HG03066 (cell line): ENCODE results near the gene SNX9.

Experiments used
- ATAC-seq: cut with Tn5 transposase; IDR thresholded peaks from one replicate; pipeline ENCODE4 v1.9.1; 2021; ENCODE audit warnings: low read depth; ENCODE audit not compliant: unreplicated experiment

SNX9 gene

DNA sequence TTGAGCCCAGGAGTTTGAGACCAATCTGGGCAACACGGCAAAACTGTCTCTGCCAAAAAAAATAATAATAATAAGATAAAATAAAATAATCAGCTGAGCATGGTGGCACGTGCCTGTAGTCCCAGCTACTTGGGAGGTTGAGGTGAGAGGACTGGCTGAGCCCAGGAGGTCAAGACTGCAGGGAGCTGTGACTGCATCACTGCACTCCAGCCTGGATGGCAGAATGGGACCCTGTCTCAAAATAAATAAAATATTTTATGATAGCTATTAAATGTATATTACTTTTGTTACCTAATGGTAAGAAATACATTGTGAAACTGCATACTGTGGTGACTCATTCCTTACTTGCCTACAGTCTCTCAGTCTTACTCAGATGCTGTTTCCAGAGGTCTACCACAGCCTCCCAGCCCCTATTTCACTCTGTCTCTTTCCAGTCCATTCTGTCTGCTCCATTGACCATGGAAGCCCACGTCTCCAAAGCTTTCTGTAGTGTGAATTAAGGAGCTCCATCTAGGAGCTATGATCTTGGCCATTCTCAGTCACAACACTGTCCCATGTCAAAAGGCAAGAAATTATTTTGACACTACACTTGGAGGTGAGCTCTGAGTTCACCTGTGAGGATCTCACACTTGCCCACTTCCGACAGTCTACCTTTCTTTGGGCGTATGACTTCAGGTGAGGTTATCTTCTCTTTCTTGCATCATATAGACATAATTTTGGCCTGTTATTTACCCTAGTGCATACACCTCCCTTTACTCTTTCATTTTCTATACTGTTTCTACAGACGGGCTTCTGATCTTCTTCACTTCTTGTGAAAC is 22.4 kb upstream of the SNX9 start:
- peak; percentile 96 for ATAC-seq

DNA sequence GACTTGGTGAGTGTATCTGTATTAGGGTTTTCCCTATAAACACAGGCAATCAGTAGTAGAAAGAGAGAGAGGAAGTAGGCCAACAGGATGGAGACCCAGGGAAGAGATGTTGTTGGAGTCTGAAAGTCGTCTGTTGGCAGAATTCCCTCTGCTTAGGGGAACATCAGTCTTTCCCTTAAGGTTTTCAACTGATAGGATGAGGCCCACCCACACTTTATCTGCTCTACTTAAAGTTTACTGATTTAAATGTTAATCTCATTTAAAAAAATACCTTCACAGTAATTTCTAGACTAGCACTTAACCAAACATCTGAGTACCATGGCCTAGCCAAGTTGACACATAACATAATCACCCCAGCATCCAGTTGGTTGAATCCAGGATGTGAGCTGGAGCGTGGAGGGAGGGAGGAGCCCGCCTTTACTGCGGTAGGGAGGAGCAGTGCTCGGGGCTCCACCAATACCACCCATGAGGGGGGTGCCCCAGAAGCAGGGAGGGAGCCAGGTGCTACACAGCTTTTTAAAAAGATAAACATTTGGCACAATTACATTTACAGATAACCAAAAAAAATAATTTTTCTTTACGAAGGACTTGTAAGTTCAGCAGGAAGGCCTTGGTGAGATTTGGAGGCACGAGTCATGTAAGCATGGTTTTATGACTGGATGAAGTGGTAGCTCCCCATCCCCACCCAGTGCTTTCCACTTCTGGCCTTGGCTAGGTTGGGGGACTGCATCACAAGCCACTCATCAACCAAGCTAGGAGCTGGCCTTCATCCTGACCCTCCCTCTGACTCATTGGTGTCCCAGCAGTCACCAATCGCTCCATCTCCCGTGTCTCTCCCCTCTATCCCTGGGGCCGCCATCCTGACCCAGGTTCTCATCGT is 18.4 kb upstream of the SNX9 start:
- no peak for ATAC-seq

DNA sequence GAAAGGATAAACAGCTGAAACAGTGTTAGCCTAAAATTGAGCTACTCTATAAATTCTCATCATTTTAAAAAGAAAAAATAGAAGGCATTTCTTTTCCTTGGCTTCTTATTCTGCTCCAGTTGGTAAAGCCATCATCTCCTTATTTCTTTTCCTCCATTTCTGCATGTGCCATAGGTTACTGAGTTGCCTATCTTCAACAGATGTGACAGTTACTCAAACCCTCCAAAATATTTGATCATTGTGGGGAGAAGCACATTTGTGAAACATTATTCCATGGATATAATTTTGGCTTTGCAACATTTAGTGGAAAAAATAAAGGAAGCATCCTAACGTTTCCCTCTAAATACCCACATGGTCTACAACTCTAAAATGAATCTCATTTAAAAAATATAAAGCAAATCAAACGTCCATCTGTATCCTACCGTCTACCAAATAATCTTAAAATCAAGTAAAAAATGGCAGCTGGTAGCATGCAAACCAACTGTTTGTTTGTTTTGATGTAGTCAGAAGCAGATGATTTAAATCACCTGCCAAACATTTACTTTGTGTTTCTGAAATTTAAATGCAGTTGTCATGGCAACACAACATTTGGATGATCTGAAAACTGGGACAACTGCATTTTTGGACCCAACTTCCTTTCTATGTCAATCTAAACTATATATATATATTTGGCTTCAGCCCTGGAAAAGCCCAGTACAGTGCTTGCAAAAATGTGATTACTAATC is 16.8 kb upstream of the SNX9 start:
- ATAC-seq: no peak

DNA sequence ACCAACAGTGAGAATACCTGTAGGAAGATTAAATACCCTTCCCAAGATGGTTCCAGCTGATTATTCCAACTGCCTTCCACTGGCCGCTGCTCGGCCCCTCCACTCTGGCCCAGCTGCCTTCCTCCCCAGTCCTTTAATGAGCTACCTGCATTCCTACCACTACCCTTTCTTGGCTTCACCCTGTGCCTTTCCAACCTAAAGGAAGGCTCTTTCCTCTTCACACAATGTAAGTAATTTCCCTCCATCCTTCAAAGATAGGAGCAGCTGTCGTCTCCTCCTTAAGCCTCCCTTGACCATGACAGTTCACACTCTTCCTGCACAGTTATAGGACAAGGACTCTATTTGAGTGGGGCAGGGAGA is 16.2 kb upstream of the SNX9 start:
- ATAC-seq: no peak

DNA sequence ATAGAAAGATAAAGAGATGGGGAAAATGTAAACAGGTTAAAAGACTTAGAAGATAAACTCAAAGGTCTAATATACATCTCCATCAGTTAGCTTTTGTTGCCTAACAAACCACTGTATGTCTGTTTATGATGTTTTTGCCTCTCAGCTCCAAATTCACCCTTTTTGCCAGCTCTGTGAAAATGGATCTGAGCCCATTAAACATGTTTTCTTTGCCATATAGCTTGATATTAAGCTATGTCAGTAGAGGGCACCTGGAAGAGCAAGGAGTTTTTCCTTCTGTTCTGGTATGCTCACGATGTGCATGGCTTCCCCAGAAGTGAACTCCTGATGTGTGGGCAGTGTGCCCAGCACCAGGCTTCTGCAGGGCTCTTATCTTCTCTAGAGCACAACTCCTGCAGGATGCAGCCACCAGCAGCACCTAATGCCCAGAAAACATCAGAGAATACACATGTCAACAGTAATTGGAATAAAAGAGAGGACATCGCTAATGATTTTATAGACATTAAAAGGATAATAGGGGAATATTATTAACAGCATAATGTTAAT is 14.6 kb upstream of the SNX9 start:
- no peak for ATAC-seq

DNA sequence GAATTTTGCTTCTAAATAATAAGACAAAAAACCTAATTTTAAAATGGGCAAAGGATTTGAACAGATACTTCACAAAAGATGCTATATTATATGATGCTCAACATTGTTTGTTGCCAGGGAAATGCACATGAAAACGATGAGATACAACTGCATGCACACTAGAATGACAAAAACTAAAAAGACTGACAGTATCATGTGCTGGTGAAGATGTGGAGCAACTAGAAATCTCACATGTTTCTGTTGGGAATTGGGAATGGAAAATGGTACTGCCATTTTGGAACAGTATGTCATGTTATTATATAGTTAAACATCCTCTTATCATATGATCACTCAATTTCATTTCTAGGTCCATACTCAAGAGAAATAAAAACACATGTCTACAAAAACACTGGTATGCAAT is 13.4 kb upstream of the SNX9 start:
- no peak for ATAC-seq

DNA sequence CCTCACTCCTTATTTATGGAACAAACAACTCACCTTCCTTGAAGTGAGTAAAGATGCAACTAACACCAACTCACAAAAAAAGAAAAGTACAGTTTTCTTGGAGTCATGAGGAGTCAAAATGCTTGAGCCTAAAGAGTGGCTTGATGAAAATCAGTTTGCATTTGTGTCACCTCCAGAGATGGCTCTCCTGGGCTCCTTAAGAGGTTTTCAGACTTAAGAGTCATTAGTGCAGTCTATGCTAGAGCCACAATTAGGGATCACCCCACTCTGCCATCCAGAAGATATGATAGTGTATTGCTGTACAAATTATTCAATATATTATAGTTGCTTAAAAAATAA is 11.9 kb upstream of the SNX9 start:
- ATAC-seq: no peak

DNA sequence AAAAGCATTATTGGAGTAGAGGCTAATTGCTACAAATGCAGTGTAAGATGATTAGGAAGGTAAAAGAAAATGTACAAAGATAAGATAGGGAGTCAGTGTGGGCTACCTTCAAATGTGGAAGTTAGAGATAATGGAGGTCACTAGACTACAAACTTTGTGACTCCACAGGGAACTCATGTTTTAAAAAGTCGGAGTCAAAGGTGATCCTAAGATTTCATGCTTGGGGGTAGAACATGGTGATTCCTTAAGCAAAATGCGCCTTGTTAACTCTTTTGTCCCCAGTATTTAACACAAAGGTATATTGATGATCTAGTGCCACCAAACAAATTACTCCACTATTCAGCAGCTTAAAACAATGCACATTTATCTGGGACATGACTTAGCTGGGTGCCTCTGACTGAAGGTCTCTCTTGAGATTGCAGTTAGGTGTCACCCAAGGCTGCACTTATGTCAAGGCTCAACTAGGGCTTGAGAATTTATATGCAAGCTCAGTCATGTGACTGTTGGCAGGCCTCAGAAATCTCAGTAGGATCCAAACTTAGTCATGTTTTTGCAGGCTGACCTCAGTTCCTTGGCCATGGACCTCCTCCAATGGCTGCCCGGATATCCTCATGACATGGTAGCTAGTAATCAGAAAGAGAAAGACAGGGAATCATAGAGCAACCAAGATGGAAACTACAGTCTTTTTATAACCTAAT is 11.4 kb upstream of the SNX9 start:
- ATAC-seq: no peak

DNA sequence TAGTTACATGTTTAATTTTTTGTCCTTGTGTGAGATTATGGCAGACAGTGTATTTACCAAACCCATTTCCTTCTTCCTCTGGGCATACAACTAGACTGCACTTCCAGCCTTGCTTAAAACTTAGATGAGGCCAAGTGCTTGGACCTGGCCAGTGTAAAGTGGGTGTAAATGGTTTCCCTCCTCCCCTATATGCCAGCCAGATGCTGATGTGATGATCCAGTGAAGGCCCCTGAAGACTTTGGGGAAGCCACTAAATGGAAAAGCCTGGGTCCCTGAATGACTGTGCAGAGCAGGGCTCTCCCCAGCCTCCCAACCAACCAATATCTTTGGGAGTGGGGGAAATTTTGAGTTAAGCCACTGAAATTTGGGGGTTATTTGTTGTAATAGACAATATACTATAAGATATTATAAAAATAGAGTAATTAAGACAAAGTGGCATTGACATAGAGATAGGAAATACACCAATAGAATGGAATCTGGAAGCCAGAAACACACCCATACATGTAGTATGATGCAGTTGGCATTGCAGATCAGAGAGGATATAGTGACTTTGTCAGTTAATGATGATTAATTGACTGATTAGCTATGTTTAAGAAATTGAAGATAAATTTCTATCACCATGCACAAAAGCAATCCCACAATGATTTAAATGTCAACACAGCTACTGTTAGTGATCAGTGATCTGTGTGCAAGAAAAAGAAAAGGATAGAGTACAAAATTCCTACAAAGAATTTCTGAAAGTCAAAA is 10.4 kb upstream of the SNX9 start:
- no peak for ATAC-seq

DNA sequence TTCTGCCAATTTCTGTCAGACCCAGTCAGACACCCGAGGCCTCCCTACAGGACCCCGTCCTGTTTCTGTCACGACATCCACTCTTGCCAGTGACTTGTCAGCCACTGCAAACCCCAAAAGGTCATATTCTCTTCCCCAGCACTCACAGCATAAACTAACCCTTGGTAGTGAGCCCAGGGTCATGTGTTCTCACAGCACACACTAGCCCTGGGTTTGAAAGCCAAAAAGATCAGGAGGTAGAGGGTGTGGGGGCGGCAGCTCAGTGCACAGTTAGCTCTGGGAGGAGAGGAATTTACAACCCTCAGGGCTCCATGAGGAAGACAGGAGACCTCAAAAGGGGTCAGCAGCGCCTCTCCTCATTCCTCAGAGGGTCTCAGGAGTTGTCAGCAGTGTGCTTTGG is 9.9 kb upstream of the SNX9 start:
- no peak for ATAC-seq

DNA sequence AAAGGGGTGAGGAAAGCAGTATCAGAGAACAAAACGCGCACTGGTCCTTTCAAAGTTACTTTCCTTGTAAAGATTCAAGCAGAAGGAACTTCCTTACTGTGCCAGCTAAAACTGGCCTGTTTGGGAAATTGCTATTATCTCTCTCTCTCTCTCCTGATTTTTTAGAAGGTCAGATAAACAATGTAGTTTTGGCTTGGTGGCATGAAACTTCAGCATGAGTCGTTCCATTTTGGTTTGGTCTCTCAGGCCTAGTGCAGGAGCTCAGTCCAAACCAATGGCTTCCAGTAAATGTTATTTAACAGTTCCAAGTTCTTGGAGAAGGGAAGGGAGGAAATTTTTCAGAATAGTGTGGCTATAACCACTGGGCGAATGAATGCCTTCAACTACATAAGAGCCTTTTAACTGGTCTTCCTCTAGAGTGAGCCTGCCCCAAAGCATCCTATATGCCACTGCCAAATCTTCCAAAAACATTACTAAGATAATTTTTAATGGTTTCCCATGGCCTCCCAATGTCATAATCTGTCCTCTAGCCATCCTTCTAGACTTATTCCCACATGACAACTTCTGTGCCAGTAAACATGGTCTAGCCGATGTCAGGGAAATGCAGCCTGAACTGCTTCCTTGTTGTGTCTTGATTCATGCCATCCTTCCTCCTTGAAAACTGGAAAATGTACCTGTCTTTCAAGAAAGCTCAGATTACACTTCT is 9.1 kb upstream of the SNX9 start:
- ATAC-seq: no peak

DNA sequence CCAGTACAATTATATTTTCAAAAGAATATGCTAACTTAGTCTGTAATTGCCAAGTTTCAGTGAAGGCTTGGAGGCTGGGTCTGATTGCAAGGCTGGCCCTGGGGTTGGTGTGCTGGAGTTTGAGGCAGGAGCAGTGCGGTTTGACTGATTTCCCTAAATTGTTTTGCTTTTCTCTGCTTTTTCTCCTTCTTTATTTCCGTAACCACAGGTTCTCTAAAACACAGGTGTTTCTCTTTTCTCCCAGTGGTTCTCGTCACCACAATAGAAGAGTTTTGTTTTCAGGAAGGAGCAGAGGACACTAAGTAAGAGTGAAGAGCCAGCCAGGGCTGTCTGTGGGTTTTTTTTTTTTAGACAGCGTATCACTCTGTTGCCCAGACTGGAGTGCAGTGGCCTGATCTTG is 8.2 kb upstream of the SNX9 start:
- ATAC-seq: peak; percentile 78

DNA sequence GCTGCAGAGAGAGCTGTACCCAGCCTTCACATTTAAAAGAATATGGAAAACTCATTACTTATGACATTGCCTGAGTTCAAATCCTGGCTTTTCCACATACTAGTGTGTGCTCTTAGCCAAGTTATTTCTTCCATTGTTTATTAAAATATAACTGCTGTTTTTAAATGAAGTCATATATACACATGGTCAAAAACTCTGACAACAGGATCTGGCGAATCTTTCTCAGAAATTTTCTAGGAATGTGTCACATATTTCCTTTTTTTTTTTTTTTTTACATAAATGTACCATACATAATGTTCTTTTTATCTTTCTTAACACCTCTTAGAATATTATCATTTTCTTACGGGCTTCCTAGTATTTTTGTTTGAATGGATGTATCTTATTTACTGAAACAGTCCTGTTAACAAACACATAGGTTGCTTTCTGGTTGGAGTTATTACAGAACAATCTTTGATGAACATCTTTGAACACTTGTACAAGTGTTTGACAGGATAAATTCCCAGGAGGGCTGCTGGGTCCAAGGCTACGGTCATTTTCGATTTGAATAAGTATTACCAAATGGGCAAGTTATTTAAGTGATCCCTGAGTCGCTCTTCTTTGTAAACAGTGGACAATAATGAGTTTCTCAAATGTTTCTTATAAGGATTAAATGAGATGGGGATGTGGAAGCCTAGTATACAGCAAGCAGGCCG is 1.6 kb upstream of the SNX9 start:
- ATAC-seq: no peak

DNA sequence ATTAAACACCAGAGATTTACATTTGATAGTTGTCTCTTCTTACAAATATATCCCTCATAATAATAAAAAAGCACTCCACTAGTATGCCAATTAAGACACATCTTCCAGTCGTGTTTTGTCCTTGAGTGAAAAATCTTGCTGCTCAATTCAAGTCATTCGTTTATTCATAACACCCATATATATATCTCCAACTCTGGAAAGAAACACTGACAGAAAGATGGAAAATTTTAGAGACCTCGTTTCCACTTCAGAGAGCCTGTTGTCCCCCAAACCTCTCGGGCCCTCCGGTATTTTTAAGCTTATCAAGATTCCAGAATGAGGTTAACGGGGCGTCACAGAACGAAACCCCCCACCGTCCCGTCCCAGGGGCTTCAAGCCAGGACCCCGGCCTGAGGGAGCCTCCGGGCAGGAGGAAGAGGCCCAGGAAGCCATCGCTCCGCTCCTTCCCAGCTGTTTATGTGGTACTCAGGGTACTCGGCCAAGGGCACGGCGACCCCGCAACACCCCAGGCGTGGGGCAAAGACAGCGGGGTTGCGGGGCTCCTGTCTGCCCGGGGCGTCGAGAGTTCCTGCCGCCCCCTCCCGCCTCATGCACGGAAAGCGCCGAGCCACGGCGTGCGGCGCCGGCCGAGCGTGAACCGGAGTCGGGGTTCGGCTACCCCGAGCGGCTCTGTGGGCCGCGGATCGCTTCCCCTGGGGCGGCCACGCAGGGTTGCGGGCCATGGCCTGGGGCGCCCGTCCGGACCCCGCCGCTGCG is 623 bp upstream of the SNX9 start:
- ATAC-seq: peak; percentile 12

DNA sequence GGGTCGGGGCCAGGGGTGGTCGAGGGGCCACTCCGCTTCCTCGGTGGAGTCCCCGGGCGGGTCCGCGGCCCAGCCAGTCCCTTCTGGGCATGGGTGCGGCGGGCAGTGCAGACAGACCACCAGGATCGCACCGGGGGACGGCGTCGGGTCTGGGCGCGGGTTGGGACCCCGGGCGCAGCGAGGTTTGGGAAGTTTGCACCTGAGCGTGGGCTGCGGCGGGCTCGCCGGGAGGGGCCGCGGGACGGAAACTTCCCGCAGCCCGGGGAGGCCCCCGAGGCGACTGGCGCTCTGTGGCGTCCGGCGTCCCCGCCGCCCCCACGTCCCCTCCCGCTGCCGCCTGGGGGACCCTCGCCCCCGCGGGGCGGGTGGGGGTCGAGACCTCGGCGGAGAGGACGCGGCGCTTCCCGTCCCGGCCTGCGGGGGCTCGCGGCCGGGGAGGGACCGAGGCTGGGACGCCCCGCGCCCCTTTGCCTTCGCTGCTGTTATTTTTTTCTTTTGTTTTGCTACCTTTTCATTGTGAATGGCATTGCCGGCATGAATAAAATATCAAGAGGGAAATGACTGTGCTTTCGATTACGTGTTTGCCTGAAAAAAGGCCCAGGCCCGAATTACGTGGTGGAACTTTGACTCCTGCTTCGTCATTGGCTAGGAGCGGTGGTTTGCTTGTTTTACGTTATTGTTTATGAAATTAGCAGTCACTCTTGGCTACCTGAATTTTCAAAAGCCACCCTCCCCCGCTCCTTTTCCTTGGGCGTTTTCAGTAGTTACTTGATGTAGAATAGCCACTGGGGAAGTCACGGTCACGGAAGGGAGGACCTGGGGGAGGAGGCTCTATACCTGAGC is 703 bp downstream of the SNX9 start:
- ATAC-seq: peak; percentile 55

DNA sequence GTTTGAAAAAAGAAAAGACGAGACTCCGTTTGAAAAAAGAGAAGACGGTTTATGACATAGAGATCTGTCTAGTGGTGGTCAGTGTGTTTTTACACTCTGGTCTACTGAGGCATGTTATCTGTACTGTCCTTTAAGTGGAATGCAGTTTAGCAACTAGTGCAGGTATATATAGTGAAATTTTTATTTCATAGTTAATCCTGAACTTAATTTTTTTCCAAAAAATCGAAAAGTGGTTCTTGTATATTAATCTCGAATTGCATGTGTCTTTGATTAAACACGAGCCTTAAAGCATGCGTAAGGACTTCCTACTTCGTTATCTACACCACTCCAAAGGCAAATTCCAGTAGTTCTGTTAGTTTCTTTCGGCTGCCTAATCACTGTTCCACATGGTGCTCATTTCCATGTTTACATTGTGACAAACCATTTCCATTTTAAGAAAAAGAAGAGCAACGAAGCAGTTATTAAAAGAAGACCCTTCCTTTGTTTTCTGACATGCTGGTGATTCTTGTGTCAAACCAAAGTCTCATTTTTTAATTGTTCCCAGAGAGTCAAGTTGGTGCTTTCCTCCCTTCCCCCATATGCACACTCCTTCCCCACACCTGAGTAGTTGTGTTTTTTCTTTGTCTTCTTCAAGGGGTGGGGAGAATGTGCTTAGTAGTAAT is 2.3 kb downstream of the SNX9 start:
- ATAC-seq: no peak
